SK-N-MC (cell line): ENCODE measurements around the gene SPART.

Source experiments
- EZH2 ChIP-seq: fragments of 200-600 bp; sonication (generic); IDR thresholded peaks from one replicate; pipeline ENCODE4 v1.6.1; 2017; ENCODE audit warnings: antibody characterized with exemption
- POLR2AphosphoS5 ChIP-seq: IDR thresholded peaks from 2 replicates; pipeline ENCODE4 v1.6.1; 2012; ENCODE audit warnings: mild to moderate bottlenecking, low read depth, low read length, borderline replicate concordance

DNA sequence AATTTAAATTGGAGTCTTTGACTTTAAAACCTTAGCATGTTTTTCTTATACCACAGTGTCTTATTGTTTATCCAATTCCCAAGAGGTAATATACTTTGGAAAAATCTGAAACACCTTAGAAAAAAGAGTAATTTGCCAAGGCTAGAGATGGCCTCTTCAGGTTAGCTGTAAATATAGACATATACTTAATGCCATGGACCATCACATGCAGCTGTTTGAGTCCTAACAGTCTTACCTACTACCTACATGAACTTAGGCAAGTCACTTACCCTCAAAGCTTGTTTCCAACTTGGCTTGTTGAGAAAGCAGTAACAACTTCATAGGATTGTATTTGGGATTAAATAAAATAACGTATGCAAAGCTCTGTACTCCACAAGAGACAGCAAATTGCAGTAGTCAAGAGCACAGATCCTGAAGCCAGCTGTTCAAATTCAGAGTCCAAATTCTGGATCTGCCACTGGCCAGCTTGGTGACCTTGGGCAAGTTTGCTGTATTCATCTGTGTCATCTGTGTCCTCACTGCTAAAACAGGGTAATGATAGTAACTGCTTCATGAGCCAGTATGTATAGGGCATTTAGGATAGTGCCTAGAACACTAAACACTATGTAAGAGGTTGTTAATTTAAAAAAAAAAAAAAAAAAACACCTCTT, 13.2 kb upstream of the SPART start:
- TF ChIP-seq POLR2AphosphoS5, result no peak
- TF ChIP-seq EZH2, result no peak
